Endodermal cell (in vitro differentiated cells): ENCODE measurements around the gene NR2F2. TPM values are rescaled to one million over a fixed set of nuclear protein-coding genes. Genes with fewer than 3 reads are reported as not detected.

Source experiments
- DNase-seq: peaks from one replicate; pipeline ENCODE4 v3.0.0-alpha.2; 2017
- H3K27ac ChIP-seq: 2 replicates; pipeline ENCODE4 v1.5.1; 2013; ENCODE audit warnings: mild to moderate bottlenecking, low read depth, low read length, moderate library complexity
- H3K27me3 ChIP-seq: 2 replicates; pipeline ENCODE4 v1.6.1; 2013; ENCODE audit warnings: mild to moderate bottlenecking, low read length, moderate library complexity; ENCODE audit not compliant: insufficient read depth, control insufficient read depth, poor library complexity, severe bottlenecking
- H3K36me3 ChIP-seq: 2 replicates; pipeline ENCODE4 v1.7.0; 2013; ENCODE audit warnings: mild to moderate bottlenecking, low read length, moderate library complexity; ENCODE audit not compliant: control insufficient read depth, insufficient read depth
- H3K4me1 ChIP-seq: one replicate; pipeline ENCODE4 v1.7.0; 2013; ENCODE audit warnings: low read length; ENCODE audit not compliant: control insufficient read depth, insufficient read depth
- H3K4me3 ChIP-seq: 2 replicates; pipeline ENCODE4 v1.5.1; 2013; ENCODE audit warnings: mild to moderate bottlenecking, low read length, moderate library complexity
- H3K9ac ChIP-seq: 2 replicates; pipeline ENCODE4 v1.6.1; 2013; ENCODE audit warnings: mild to moderate bottlenecking, low read length, moderate library complexity; ENCODE audit not compliant: poor library complexity, severe bottlenecking; ENCODE audit errors: extremely low read depth
- H3K9me3 ChIP-seq: 2 replicates; pipeline ENCODE4 v1.6.1; 2013; ENCODE audit warnings: mild to moderate bottlenecking, low read length, moderate library complexity; ENCODE audit not compliant: control insufficient read depth
- H3K27ac Mint-ChIP-seq: 2 replicates; pipeline ENCODE4 v1.8.0; 2020; ENCODE audit warnings: mixed read lengths
- H3K27me3 Mint-ChIP-seq: 2 replicates; pipeline ENCODE4 v1.8.0; 2021; ENCODE audit warnings: mild to moderate bottlenecking, mixed read lengths; ENCODE audit not compliant: insufficient read depth
- H3K36me3 Mint-ChIP-seq: 2 replicates; pipeline ENCODE4 v1.8.0; 2020; ENCODE audit warnings: low read depth, mixed read lengths
- H3K4me1 Mint-ChIP-seq: 2 replicates; pipeline ENCODE4 v1.8.0; 2020; ENCODE audit warnings: mixed read lengths
- H3K4me3 Mint-ChIP-seq: 2 replicates; pipeline ENCODE4 v1.8.0; 2020; ENCODE audit warnings: mild to moderate bottlenecking, moderate library complexity, mixed read lengths
- H3K9me3 Mint-ChIP-seq: 2 replicates; pipeline ENCODE4 v1.8.0; 2020; ENCODE audit warnings: mild to moderate bottlenecking, mixed read lengths
- WGBS, 2 experiments: methylation state at CpG; one replicate each; pipeline versions ENCODE4 v1.1.5 to v1.1.7; 2013; ENCODE audit warnings: missing lambda C conversion rate in 2 of 2, mixed read lengths in 1 of 2; ENCODE audit not compliant: insufficient coverage in 1 of 2, insufficient read length in 1 of 2; 5-methylcytosine and 5-hydroxymethylcytosine counted together
- total RNA-seq, 2 donors: library from RNA; stranded (reverse); fragmentation: NEBNext Ultra II Directional in 1 of 2; extraction: Animal tissue kit (Norgen Biotek cat#: 25700) in 1 of 2; gene quantifications; 2 replicates in 1 of 2; 3 replicates in 1 of 2; pipeline ENCODE4 v1.2.1, GENCODE V29; 2021
- TF ChIP-seq, protein P1 (sequence below): fragments of 200-600 bp; sonication (generic); conservative IDR thresholded peaks from 2 replicates; pipeline ENCODE4 v1.5.0; 2021; ENCODE audit warnings: antibody characterized with exemption, mild to moderate bottlenecking

NR2F2 gene
- total RNA-seq, 2 donors from 2014 or later, result 0.73 to 3.3 TPM

DNA sequence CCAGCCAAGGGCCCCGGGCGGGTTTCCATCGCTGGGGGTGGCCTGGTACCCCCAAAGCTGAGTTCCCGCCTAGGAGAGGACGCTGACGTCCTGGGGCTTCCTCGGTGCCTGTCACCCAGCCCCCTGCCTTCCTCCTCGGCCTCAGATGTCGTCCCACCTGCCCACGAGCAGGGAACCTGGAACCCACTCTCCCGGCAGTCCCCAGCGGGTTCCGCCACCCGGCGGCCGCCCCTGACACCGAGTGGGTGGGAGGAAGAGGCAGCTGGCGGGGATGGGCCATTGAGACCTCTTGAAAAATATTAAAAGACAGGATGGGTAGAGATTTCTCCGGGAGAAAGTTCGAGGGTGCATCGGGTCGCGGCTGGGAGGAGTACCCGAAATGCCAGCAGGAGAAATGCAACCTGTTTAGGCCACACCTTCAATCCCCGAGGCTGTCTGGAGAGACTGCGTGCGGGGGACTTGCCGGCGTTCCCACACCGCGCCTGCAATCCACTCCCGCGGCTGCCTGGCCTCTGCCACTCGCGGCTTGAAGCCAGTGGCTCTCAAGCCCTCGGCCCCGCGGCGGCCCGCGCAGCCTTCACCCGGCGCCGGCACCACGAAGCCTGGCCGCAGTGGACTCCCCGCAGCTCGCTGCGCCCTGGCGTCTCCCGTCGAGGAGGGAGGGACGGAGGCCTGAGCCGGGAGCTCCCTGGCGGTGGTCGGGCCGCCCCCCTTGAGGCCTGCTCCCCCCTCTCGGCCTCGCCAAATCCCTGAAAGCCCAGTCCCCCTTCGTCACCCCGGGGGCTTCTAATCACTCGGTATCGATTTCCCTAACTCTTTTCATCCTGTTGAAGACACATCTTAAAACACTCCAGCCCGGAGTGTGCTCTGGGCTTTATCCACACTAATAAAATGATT lies 8.6 kb upstream of the NR2F2 start:
- Histone ChIP-seq H3K9me3 (no peaks in the 10 kb centered on the region), H3K9ac (no peak overlapping the region), H3K27ac (peak overlapping the region; percentile 9), H3K4me3 (peak overlapping the region; percentile 77), H3K36me3 (no peaks in the 10 kb centered on the region), H3K4me1 (no peaks in the 10 kb centered on the region), H3K27me3 (peaks cover 91% of the 10 kb centered on the region)
- DNase-seq, result peak; percentile 73
- H3K4me3 Mint-ChIP-seq, result peak overlapping the region; percentile 48
- no peaks in the 10 kb centered on the region for H3K36me3 Mint-ChIP-seq
- H3K27ac Mint-ChIP-seq, result no peak overlapping the region
- WGBS, 2 experiments, result 1 to 2% methylated on average over 10 to 64 of the region's 64 CpGs
- H3K27me3 Mint-ChIP-seq, result peaks cover 98% of the 10 kb centered on the region
- H3K9me3 Mint-ChIP-seq, result no peaks in the 10 kb centered on the region
- H3K4me1 Mint-ChIP-seq, result peaks cover 39% of the 10 kb centered on the region
- TF ChIP-seq, protein P1, sequence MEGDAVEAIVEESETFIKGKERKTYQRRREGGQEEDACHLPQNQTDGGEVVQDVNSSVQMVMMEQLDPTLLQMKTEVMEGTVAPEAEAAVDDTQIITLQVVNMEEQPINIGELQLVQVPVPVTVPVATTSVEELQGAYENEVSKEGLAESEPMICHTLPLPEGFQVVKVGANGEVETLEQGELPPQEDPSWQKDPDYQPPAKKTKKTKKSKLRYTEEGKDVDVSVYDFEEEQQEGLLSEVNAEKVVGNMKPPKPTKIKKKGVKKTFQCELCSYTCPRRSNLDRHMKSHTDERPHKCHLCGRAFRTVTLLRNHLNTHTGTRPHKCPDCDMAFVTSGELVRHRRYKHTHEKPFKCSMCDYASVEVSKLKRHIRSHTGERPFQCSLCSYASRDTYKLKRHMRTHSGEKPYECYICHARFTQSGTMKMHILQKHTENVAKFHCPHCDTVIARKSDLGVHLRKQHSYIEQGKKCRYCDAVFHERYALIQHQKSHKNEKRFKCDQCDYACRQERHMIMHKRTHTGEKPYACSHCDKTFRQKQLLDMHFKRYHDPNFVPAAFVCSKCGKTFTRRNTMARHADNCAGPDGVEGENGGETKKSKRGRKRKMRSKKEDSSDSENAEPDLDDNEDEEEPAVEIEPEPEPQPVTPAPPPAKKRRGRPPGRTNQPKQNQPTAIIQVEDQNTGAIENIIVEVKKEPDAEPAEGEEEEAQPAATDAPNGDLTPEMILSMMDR, result no peak

DNA sequence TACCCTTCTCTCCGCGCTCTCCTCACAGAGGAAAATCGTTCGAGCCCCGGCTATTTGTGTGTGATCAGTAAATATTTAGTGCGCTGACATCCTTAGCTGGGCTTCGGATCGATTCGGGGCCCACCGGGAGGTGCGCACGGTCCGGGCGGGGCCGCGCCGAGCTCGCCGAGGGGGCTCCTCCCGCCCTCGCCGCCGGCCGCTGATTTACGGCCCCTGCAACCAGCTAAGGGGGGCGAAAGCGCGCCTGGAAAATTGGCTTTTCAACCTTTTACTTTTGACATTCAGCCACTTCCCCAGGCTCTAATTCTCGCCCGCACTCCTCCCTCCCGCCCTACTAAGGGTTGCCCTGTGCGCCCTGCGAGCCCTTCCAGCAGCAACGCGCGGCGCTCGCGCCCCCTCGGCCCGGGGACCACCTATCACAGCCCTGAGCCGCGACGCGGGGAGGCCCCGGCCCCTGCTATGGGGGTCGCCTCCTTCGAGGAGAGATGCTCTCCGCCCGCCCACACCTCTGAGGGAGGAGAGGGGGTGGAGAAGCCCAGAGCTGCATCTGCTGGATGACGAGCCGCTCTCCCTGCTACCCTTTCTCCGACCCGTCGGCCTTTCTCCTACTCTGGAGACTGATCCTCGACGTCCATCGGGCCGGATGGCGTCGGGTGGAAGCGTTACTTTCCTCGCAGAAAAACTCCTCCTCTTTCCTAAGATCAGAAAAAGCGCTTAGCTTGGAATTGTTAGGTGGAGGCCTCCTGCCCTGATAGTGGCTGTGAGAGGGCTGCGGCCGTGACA lies 7.8 kb upstream of the NR2F2 start:
- H3K9me3 ChIP-seq, result no peaks in the 10 kb centered on the region
- H3K9ac ChIP-seq, result no peak overlapping the region
- WGBS, 2 experiments, result 2 to 14% methylated on average over 13 to 66 of the region's 66 CpGs
- H3K36me3 ChIP-seq, result no peaks in the 10 kb centered on the region
- peak overlapping the region; percentile 77 for H3K4me3 ChIP-seq
- peaks cover 98% of the 10 kb centered on the region for H3K27me3 Mint-ChIP-seq
- peak overlapping the region; percentile 9 for H3K27ac ChIP-seq
- no peaks in the 10 kb centered on the region for H3K36me3 Mint-ChIP-seq
- H3K9me3 Mint-ChIP-seq, result no peaks in the 10 kb centered on the region
- H3K27me3 ChIP-seq, result peaks cover 99% of the 10 kb centered on the region
- H3K4me1 Mint-ChIP-seq, result peaks cover 37% of the 10 kb centered on the region
- DNase-seq, result peak; percentile 79
- no peaks in the 10 kb centered on the region for H3K4me1 ChIP-seq
- H3K27ac Mint-ChIP-seq, result no peak overlapping the region
- peak overlapping the region; percentile 48 for H3K4me3 Mint-ChIP-seq
- TF ChIP-seq, protein P1, result no peak

DNA sequence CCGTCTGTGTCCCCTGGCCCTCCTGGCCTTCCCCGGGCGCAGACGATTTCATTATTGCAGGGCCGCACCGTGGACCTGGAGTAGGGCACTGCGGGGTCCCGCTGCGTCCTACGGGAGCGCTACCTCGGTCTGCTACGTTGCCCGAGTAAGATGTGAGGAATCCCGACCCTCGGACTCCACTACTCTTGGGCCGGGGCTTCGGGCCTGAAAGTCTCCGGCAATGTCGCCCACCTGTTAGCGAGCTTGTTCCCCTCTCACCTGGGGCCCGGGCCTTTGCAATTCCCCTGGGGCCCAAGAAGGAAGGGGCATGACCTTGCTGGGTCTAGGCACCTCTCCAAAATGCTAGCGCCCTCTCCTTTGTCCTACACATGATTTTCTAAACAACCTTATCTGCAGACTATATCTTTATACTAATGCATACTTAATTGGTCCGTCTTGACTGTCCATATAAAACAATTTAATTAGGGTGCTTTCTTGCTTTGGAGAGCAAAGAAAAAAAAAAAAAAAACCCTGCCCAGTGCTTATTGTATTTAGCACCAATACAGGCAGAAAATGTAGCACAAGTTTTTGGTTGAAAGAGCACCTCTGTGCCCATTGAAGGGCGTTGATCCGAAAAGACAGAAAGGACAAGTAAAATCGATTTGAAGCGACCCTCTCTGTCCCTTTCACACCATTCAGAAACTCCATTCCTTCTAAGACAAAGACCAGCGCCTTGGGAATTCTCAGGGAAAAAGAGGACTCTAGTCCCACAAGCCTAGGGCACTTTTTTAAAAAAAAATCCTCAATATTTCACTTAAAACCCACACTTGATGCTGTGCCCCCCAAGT lies 7.0 kb upstream of the NR2F2 start:
- no peaks in the 10 kb centered on the region for H3K36me3 Mint-ChIP-seq
- H3K27ac ChIP-seq, result peak overlapping the region; percentile 10
- H3K4me1 Mint-ChIP-seq, result peaks cover 37% of the 10 kb centered on the region
- WGBS, 2 experiments, result 11 to 16% methylated on average over 21 to 29 of the region's 29 CpGs
- DNase-seq, result no peak
- no peak overlapping the region for H3K27ac Mint-ChIP-seq
- TF ChIP-seq, protein P1, result no peak
- H3K36me3 ChIP-seq, result no peaks in the 10 kb centered on the region
- H3K27me3 ChIP-seq, result peaks cover 100% of the 10 kb centered on the region
- peak overlapping the region; percentile 45 for H3K4me3 Mint-ChIP-seq
- no peaks in the 10 kb centered on the region for H3K4me1 ChIP-seq
- H3K4me3 ChIP-seq, result no peak overlapping the region
- no peaks in the 10 kb centered on the region for H3K9me3 ChIP-seq
- no peaks in the 10 kb centered on the region for H3K9me3 Mint-ChIP-seq
- peaks cover 99% of the 10 kb centered on the region for H3K27me3 Mint-ChIP-seq
- no peak overlapping the region for H3K9ac ChIP-seq
